NT2/D1 (cell line): ENCODE measurements around the gene CERS2.

Experiments
- SUZ12 ChIP-seq: IDR thresholded peaks from 2 replicates; pipeline ENCODE4 v1.6.1; 2011; ENCODE audit not compliant: insufficient read length, insufficient read depth; ENCODE audit errors: extremely low read depth
- YY1 ChIP-seq: IDR thresholded peaks from 2 replicates; pipeline ENCODE4 v1.6.1; 2011; ENCODE audit not compliant: insufficient read length, insufficient read depth
- ZNF274 ChIP-seq: IDR thresholded peaks from 2 replicates; pipeline ENCODE4 v1.6.1; 2011; ENCODE audit warnings: mild to moderate bottlenecking, low read depth, low read length

DNA sequence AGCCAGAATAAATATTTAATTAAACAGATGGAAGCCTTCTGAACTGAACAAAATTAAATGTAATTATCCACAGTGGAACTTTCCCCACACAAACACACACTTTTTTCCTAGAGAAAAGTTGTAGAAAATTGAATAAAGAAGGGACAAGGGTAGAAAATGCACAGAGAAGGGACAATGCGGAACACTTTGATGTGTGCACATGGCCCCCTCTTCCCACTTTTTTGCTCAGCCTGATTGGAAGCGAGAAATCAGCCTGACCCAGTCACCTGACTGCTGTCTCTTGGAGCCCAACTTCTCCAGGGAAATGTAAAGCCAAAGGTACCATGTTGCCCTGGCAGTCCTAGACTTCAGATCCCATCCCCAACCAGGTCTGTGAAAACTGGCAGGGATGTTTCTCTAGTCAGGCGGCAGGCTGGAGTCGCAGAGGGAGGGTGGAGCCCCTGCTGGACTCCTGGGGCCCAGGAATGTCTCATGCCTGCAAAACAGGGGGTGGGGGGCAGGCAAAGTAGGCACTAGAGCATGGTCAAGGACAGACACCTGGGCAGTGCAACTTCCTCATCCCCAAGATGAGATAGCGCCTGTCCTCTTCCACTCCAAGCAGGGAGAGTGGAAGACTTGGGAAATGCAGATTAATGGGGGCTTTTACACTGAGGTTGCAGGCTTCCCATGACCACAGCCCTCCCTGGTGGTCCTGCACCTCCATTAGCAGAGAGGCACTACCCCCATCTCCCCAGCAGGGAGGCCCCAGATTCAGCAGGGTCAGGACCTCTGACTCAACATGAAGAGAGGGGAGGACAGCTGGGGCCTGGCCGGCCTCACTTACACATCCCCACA is 2.8 kb downstream of the CERS2 start:
- TF ChIP-seq ZNF274 (no peak), SUZ12 (no peak), YY1 (no peak)
